Duodenal mucosa (tissue), 2 donors: ENCODE results near the gene MPI.

ENCODE experiments used
- H3K27ac ChIP-seq: one replicate; pipeline ENCODE4 v1.7.0; 2013; ENCODE audit warnings: low read depth, low read length
- H3K27me3 ChIP-seq, 2 donors: one replicate each; pipeline ENCODE4 v1.7.0; 2013; ENCODE audit warnings: low read length in 2 of 2, control low read depth in 1 of 2; ENCODE audit not compliant: insufficient read depth in 2 of 2, control insufficient read depth in 1 of 2
- H3K36me3 ChIP-seq, 2 donors: one replicate each; pipeline ENCODE4 v1.7.0; 2013; ENCODE audit warnings: low read length in 2 of 2, control low read depth in 1 of 2; ENCODE audit not compliant: insufficient read depth in 2 of 2, control insufficient read depth in 1 of 2
- H3K4me1 ChIP-seq, 2 donors: one replicate each; pipeline ENCODE4 v1.7.0; 2013; ENCODE audit warnings: low read length in 2 of 2, control low read depth in 1 of 2; ENCODE audit not compliant: insufficient read depth in 2 of 2, control insufficient read depth in 1 of 2
- H3K4me3 ChIP-seq, 2 donors: one replicate each; pipeline ENCODE4 v1.7.0; 2013; ENCODE audit warnings: low read length in 2 of 2, low read depth in 1 of 2
- H3K9ac ChIP-seq, 2 donors: one replicate each; pipeline ENCODE4 v1.7.0; 2013; ENCODE audit warnings: low read length in 2 of 2, low read depth in 1 of 2
- H3K9me3 ChIP-seq, 2 donors: one replicate each; pipeline ENCODE4 v1.7.0; 2013; ENCODE audit warnings: low read length in 2 of 2, control low read depth in 1 of 2; ENCODE audit not compliant: control insufficient read depth in 1 of 2

Gene MPI

GRCh38 chr15:74901612-74902063, 11.8 kb downstream of the MPI start:
- H3K36me3 ChIP-seq = peaks cover 38 to 65% of the 10 kb centered on the region in 2 donors
- H3K9me3 ChIP-seq = no peaks in the 10 kb centered on the region
- no peak overlapping the region for H3K27ac ChIP-seq
- peaks cover 20% of the 10 kb centered on the region in 2 donors for H3K4me1 ChIP-seq
- no peaks in the 10 kb centered on the region for H3K27me3 ChIP-seq
- H3K4me3 ChIP-seq = no peak overlapping the region
- peak overlapping the region in 1 of 2 donors; percentile 35 for H3K9ac ChIP-seq

GRCh38 chr15:74902295-74903075, 12.6 kb downstream of the MPI start:
- no peaks in the 10 kb centered on the region for H3K27me3 ChIP-seq
- no peak overlapping the region for H3K27ac ChIP-seq
- H3K36me3 ChIP-seq = peaks cover 35 to 57% of the 10 kb centered on the region in 2 donors
- H3K4me3 ChIP-seq = no peak overlapping the region
- H3K9ac ChIP-seq = peak overlapping the region in 1 of 2 donors; percentile 1
- H3K4me1 ChIP-seq = peaks cover 23 to 25% of the 10 kb centered on the region in 2 donors
- no peaks in the 10 kb centered on the region for H3K9me3 ChIP-seq

GRCh38 chr15:74903676-74904075, 13.8 kb downstream of the MPI start:
- peaks cover 25 to 26% of the 10 kb centered on the region in 2 donors for H3K4me1 ChIP-seq
- H3K36me3 ChIP-seq = peaks cover 35 to 55% of the 10 kb centered on the region in 2 donors
- H3K9ac ChIP-seq = no peak overlapping the region
- no peaks in the 10 kb centered on the region for H3K9me3 ChIP-seq
- no peaks in the 10 kb centered on the region for H3K27me3 ChIP-seq
- H3K27ac ChIP-seq = no peak overlapping the region
- H3K4me3 ChIP-seq = no peak overlapping the region

DNA sequence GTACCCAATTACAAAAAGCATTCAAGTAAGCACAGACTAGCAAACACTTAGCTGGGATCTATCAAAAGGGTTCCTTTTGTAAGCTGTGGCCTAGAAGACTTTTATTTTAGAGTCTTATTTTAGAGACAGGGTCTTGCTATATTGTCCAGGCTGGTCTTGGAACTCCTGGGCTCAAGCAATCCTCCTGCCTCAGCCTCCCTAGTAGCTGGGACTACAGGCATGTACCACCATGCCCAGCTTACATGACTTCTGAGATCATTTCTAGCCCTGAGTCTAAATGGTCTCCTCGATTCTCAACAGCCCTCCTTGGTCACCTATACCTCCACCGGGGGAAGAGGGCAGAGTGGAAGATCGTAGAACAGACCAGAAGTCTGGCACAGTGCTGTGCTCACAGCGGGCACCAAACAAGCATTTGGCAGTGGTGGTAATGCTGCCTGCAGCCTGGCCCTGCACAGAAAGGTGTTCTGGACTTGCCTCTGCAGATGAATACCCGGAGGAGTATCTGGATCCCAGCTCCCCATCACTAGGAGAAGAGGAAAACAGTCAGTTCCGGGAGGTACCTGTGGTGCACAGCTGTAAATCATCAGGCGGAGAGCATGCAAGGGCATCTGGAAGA, 14.5 kb downstream of the MPI start:
- peaks cover 35 to 49% of the 10 kb centered on the region in 2 donors for H3K36me3 ChIP-seq
- H3K9ac ChIP-seq = no peak overlapping the region
- no peak overlapping the region for H3K4me3 ChIP-seq
- peaks cover 25 to 26% of the 10 kb centered on the region in 2 donors for H3K4me1 ChIP-seq
- no peaks in the 10 kb centered on the region for H3K27me3 ChIP-seq
- H3K9me3 ChIP-seq = no peaks in the 10 kb centered on the region
- no peak overlapping the region for H3K27ac ChIP-seq

- no peaks in the 10 kb centered on the region for H3K9me3 ChIP-seq
- H3K9ac ChIP-seq = peak overlapping the region; percentile 81 to 83
- peak overlapping the region; percentile 74 for H3K27ac ChIP-seq
- H3K4me1 ChIP-seq = peaks cover 25 to 26% of the 10 kb centered on the region in 2 donors
- no peaks in the 10 kb centered on the region for H3K27me3 ChIP-seq
- peak overlapping the region; percentile 72 to 78 for H3K4me3 ChIP-seq
- peaks cover 23 to 35% of the 10 kb centered on the region in 2 donors for H3K36me3 ChIP-seq
Observed at GRCh38 chr15:74906067-74906449, 16.2 kb downstream of the MPI start.

DNA sequence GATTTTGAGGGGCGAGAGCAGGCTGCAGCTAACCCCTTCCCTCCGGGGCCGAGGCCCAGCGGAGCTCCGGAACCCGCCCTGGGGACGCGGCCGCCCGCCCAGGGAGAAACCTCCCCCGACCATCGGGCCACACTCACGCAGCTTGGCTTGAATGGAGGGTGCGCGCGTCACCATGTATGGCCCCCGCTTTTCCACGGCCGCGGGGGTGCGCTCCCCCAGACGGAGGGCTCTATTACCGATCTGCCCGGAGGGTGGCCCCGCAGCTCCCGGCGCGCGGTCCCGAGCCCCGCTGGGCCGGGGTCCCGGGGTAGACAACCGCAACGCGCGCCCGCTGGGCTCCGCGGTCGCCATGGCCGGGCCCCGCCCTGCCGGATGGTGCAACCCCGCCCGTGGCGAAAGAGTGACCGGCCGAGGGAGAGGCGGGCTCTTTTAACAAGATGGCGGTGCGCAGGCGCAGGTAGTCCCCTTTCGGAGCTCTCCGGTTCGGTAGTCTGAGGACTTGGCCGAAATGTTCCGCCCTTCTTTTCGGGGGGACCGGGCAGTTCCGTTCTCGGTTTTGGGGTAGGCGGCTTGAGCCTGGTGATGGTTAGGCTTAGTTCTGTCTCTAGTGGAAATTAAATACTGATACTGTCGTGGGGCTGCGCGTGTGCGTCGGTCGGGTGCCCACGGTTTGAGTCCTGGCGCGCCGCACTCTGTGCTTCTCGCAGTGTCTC, 16.8 kb downstream of the MPI start, which contains the start of gene FAM219B:
FAM219B (minus strand) TSS at position 402 of the 713 bp plus-strand sequence; CDS start at position 351, 51 bp downstream.
- peak within 1 kb of the TSS; percentile 72 to 78 for H3K4me3 ChIP-seq
- H3K9ac ChIP-seq = peak within 1 kb of the TSS; percentile 81 to 83
- H3K9me3 ChIP-seq = no peaks in the 10 kb centered on the region
- H3K4me1 ChIP-seq = peaks cover 19 to 22% of the 10 kb centered on the region in 2 donors
- H3K27me3 ChIP-seq = no peaks in the 10 kb centered on the region
- H3K27ac ChIP-seq = peak within 1 kb of the TSS; percentile 74
- H3K36me3 ChIP-seq = peaks cover 20 to 35% of the 10 kb centered on the region in 2 donors

DNA sequence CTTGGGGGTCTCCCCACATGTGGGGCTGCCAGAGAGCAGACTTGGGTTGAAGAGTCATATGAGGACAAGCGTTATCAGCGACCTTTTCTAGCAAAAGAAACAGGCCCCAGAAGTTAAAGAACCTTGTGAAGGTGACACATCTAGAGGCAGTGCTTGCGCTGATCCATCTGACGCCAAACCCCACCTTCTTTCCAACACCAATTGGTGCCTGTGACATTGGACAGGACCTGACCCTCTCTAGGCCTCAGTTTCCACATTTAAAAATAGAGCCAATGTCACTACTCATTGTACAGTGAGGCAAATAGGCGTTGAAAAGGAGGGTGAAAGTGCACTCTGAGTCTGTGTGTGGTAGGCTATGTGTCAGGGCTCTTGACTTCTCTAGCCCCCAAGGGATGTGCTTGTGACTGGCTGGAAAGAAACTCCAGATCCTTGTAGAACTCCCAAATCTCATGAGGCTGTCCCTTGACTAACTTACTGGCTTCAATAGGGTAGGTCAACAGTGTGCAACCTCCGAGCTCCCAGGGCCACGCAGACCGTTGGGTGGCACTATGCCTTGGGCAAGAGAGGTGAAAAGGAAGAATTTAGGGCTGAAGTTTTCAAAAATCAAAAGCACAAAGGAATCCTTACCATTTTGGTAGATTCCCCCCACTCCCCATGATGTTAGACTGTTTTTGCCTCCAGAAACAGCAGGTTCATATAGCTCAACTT, 17.5 kb downstream of the MPI start:
- Histone ChIP-seq H3K9me3 (no peaks in the 10 kb centered on the region), H3K9ac (peak overlapping the region; percentile 81 to 83), H3K36me3 (peaks cover 17 to 38% of the 10 kb centered on the region in 2 donors), H3K4me1 (peaks cover 15 to 19% of the 10 kb centered on the region in 2 donors), H3K27me3 (no peaks in the 10 kb centered on the region), H3K27ac (peak overlapping the region; percentile 22), H3K4me3 (peak overlapping the region; percentile 72 to 78)

GRCh38 chr15:74908635-74909034, 18.8 kb downstream of the MPI start:
- Histone ChIP-seq H3K36me3 (peaks cover 10 to 39% of the 10 kb centered on the region in 2 donors), H3K4me1 (peaks cover 15 to 19% of the 10 kb centered on the region in 2 donors), H3K9me3 (no peaks in the 10 kb centered on the region), H3K27ac (no peak overlapping the region), H3K27me3 (no peaks in the 10 kb centered on the region), H3K4me3 (no peak overlapping the region), H3K9ac (no peak overlapping the region)

- Histone ChIP-seq H3K4me1 (no peaks in the 10 kb centered on the region), H3K27ac (no peak overlapping the region), H3K36me3 (peaks cover 7 to 56% of the 10 kb centered on the region in 2 donors), H3K9me3 (no peaks in the 10 kb centered on the region), H3K27me3 (no peaks in the 10 kb centered on the region), H3K4me3 (no peak overlapping the region), H3K9ac (no peak overlapping the region)
Observed at GRCh38 chr15:74913041-74913440, 23.2 kb downstream of the MPI start.
